Astrocyte (in vitro differentiated cells and primary cell): Measurements from ENCODE around the gene UGDH. TPM values are rescaled to one million over a fixed set of nuclear protein-coding genes. Genes with fewer than 3 reads are reported as not detected.
A peak's percentile ranks its signal among the peaks of the same experiment; 100 is the strongest.
"Not testable (repeated sequence)": the region's sequence is repeated elsewhere in the genome, so short reads cannot be mapped to it uniquely, and the experiment has no call there.

Experiments
- DNase-seq: peaks from one replicate; pipeline ENCODE4 v3.0.0-alpha.2; 2010; ENCODE audit warnings: low read depth
- FAIRE-seq: peaks from 2 replicates; lab custom pipeline; 2011; peaks lifted over from hg19 to GRCh38; lab: Jason Lieb, UNC
- H2AFZ ChIP-seq: 2 replicates; pipeline ENCODE4 v1.6.0; 2012; ENCODE audit warnings: low read depth, low read length, inconsistent platforms
- H3K27ac ChIP-seq: 2 replicates; pipeline ENCODE4 v1.5.1; 2011; ENCODE audit warnings: low read depth, low read length, inconsistent platforms
- H3K27me3 ChIP-seq: 2 replicates; pipeline ENCODE4 v1.6.0; 2011; ENCODE audit warnings: low read length, inconsistent platforms; ENCODE audit not compliant: insufficient read depth
- H3K36me3 ChIP-seq: 2 replicates; pipeline ENCODE4 v1.5.1; 2011; ENCODE audit warnings: low read length, inconsistent platforms; ENCODE audit not compliant: insufficient read depth
- H3K4me1 ChIP-seq: 2 replicates; pipeline ENCODE4 v1.5.1; 2011; ENCODE audit warnings: low read length, inconsistent platforms; ENCODE audit not compliant: insufficient read depth
- H3K4me2 ChIP-seq: 2 replicates; pipeline ENCODE4 v1.6.0; 2012; ENCODE audit warnings: low read length, inconsistent platforms
- H3K4me3 ChIP-seq: 2 replicates; pipeline ENCODE4 v1.5.1; 2011; ENCODE audit warnings: low read depth, mild to moderate bottlenecking, low read length, inconsistent platforms; ENCODE audit not compliant: insufficient read depth
- H3K79me2 ChIP-seq: 2 replicates; pipeline ENCODE4 v1.6.0; 2012; ENCODE audit warnings: mild to moderate bottlenecking, low read length, inconsistent platforms; ENCODE audit not compliant: insufficient read depth
- H3K9ac ChIP-seq: 2 replicates; pipeline ENCODE4 v1.6.0; 2012; ENCODE audit warnings: mild to moderate bottlenecking, low read length, inconsistent platforms
- H3K9me3 ChIP-seq: 2 replicates; pipeline ENCODE4 v1.5.1; 2012; ENCODE audit warnings: low read depth, mild to moderate bottlenecking, low read length, inconsistent platforms; ENCODE audit not compliant: insufficient read depth
- H4K20me1 ChIP-seq: 2 replicates; pipeline ENCODE4 v1.6.0; 2012; ENCODE audit warnings: low read length, inconsistent platforms; ENCODE audit not compliant: insufficient read depth
- H3K27ac Mint-ChIP-seq: one replicate; pipeline ENCODE4 v1.8.0; 2021; ENCODE audit warnings: mild to moderate bottlenecking, mixed read lengths; ENCODE audit not compliant: unreplicated experiment
- H3K27me3 Mint-ChIP-seq: one replicate; pipeline ENCODE4 v1.8.0; 2021; ENCODE audit warnings: low read depth, mixed read lengths; ENCODE audit not compliant: unreplicated experiment
- H3K36me3 Mint-ChIP-seq: one replicate; pipeline ENCODE4 v1.8.0; 2021; ENCODE audit warnings: low read depth, mixed read lengths; ENCODE audit not compliant: unreplicated experiment
- H3K4me1 Mint-ChIP-seq: one replicate; pipeline ENCODE4 v1.8.0; 2021; ENCODE audit warnings: low read depth, mixed read lengths; ENCODE audit not compliant: unreplicated experiment
- H3K4me3 Mint-ChIP-seq: one replicate; pipeline ENCODE4 v1.8.0; 2021; ENCODE audit warnings: mild to moderate bottlenecking, moderate library complexity, mixed read lengths; ENCODE audit not compliant: unreplicated experiment
- H3K9me3 Mint-ChIP-seq: one replicate; pipeline ENCODE4 v1.8.0; 2021; ENCODE audit warnings: mild to moderate bottlenecking, mixed read lengths; ENCODE audit not compliant: unreplicated experiment
- CTCF ChIP-seq: IDR thresholded peaks from 2 replicates; pipeline ENCODE4 v1.5.1; 2011; ENCODE audit warnings: low read depth, mild to moderate bottlenecking, inconsistent platforms, low read length, moderate library complexity; ENCODE audit not compliant: insufficient read depth
- EZH2 ChIP-seq: IDR thresholded peaks from 2 replicates; pipeline ENCODE4 v1.6.1; 2012; ENCODE audit warnings: mild to moderate bottlenecking, low read length, inconsistent platforms; ENCODE audit not compliant: insufficient read depth
- total RNA-seq: library from RNA; stranded (reverse); gene quantifications from 2 replicates; pipeline ENCODE4 v1.2.1, GENCODE V29; 2021

UGDH gene
- total RNA-seq, 1 donor from 2014 or later, result 114 TPM

GRCh38 chr4:39514888-39515401, 12.3 kb downstream of the UGDH start:
- Histone ChIP-seq H3K9ac (peak overlapping the region; percentile 23), H3K4me3 (no peak overlapping the region), H3K27me3 (no peaks in the 10 kb centered on the region), H3K36me3 (peaks cover 56% of the 10 kb centered on the region), H3K79me2 (peaks cover 82% of the 10 kb centered on the region), H3K4me2 (no peak overlapping the region), H2AFZ (no peak overlapping the region), H3K4me1 (peaks cover 5% of the 10 kb centered on the region), H4K20me1 (peaks cover 43% of the 10 kb centered on the region), H3K27ac (peak overlapping the region; percentile 53), H3K9me3 (no peaks in the 10 kb centered on the region)
- no peak for TF ChIP-seq EZH2
- no peak for TF ChIP-seq CTCF
- DNase-seq (no peak), FAIRE-seq (no peak)
- peak overlapping the region; percentile 88 for H3K27ac Mint-ChIP-seq
- H3K4me3 Mint-ChIP-seq, result no peak overlapping the region
- H3K36me3 Mint-ChIP-seq, result peaks cover 15% of the 10 kb centered on the region
- H3K9me3 Mint-ChIP-seq, result no peaks in the 10 kb centered on the region
- H3K27me3 Mint-ChIP-seq, result no peaks in the 10 kb centered on the region
- H3K4me1 Mint-ChIP-seq, result peaks cover 3% of the 10 kb centered on the region

- peaks cover 15% of the 10 kb centered on the region for H3K36me3 Mint-ChIP-seq
- H2AFZ ChIP-seq, H3K4me3 ChIP-seq, H3K4me1 Mint-ChIP-seq, H3K4me3 Mint-ChIP-seq, H3K9me3 ChIP-seq, H3K9me3 Mint-ChIP-seq, H3K9ac ChIP-seq, H3K27me3 Mint-ChIP-seq, DNase-seq, H3K27ac ChIP-seq, H3K27ac Mint-ChIP-seq, H3K4me2 ChIP-seq, H3K4me1 ChIP-seq, H3K27me3 ChIP-seq, FAIRE-seq: not testable (repeated sequence)
- Histone ChIP-seq H3K36me3 (peaks cover 62% of the 10 kb centered on the region), H3K79me2 (peaks cover 78% of the 10 kb centered on the region), H4K20me1 (peaks cover 46% of the 10 kb centered on the region)
Observed at GRCh38 chr4:39514266-39514665, 13.0 kb downstream of the UGDH start.

GRCh38 chr4:39510348-39510929, 16.8 kb downstream of the UGDH start:
- no peak overlapping the region for H3K9ac ChIP-seq
- peaks cover 33% of the 10 kb centered on the region for H4K20me1 ChIP-seq
- no peak for DNase-seq
- H3K4me1 ChIP-seq, result peaks cover 5% of the 10 kb centered on the region
- Mint-ChIP-seq H3K27ac (no peak overlapping the region), H3K9me3 (no peaks in the 10 kb centered on the region), H3K4me3 (no peak overlapping the region), H3K4me1 (peaks cover 3% of the 10 kb centered on the region), H3K36me3 (peaks cover 12% of the 10 kb centered on the region), H3K27me3 (no peaks in the 10 kb centered on the region)
- TF ChIP-seq EZH2 (no peak), CTCF (no peak)
- peaks cover 74% of the 10 kb centered on the region for H3K36me3 ChIP-seq
- no peak overlapping the region for H3K4me3 ChIP-seq
- H3K27ac ChIP-seq, result no peak overlapping the region
- H2AFZ ChIP-seq, result no peak overlapping the region
- FAIRE-seq, result no peak
- no peak overlapping the region for H3K4me2 ChIP-seq
- H3K9me3 ChIP-seq, result no peaks in the 10 kb centered on the region
- H3K79me2 ChIP-seq, result peaks cover 51% of the 10 kb centered on the region
- H3K27me3 ChIP-seq, result no peaks in the 10 kb centered on the region
